ENCODE data around the gene NAT9.

Gene NAT9

GRCh38 chr17:74796211-74796610, 20.1 kb upstream of the NAT9 start:
- Histone ChIP-seq H2AFZ (ENCODE audit: low read length) (no peak overlapping the region), H3F3A (ENCODE audit: insufficient read depth, low read length) (no peaks in the 10 kb centered on the region), H3K4me3 (ENCODE audit: low read depth, low read length, poor library complexity, severe bottlenecking) (no peak overlapping the region), H3K4me1 (ENCODE audit: insufficient read depth, low read length, severe bottlenecking) (no peaks in the 10 kb centered on the region), H3K9me2 (ENCODE audit: low read depth, low read length) (no peaks in the 10 kb centered on the region), H3K9ac (ENCODE audit: low read length) (no peak overlapping the region), H3K79me2 (ENCODE audit: insufficient read depth, low read length) (no peaks in the 10 kb centered on the region), H4K20me1 (ENCODE audit: insufficient read depth, low read length) (no peaks in the 10 kb centered on the region), H3K4me2 (ENCODE audit: low read length) (no peak overlapping the region), H3K27me3 (ENCODE audit: insufficient read depth, low read length) (no peaks in the 10 kb centered on the region), H3K27ac (ENCODE audit: low read depth, low read length, poor library complexity, severe bottlenecking) (no peak overlapping the region), H3K9me3 (ENCODE audit: low read length) (no peaks in the 10 kb centered on the region), H3K36me3 (ENCODE audit: insufficient read depth, low read length) (peaks cover 7% of the 10 kb centered on the region; the same call in 1 of the 2 replicates)
- no peak for TF ChIP-seq CTCF (IDR thresholded peaks at IDR 0.05; ENCODE audit: low read length)
- no peak for TF ChIP-seq EZH2 (IDR thresholded peaks at IDR 0.05; ENCODE audit: borderline replicate concordance, low read length)

GRCh38 chr17:74795327-74796020, 19.3 kb upstream of the NAT9 start:
- Histone ChIP-seq H3K9me2 (ENCODE audit: low read depth, low read length) (no peaks in the 10 kb centered on the region), H3K27me3 (ENCODE audit: insufficient read depth, low read length) (no peaks in the 10 kb centered on the region), H3K9me3 (ENCODE audit: low read length) (no peaks in the 10 kb centered on the region), H3K79me2 (ENCODE audit: insufficient read depth, low read length) (no peaks in the 10 kb centered on the region), H3K36me3 (ENCODE audit: insufficient read depth, low read length) (peaks cover 7% of the 10 kb centered on the region; the same call in 1 of the 2 replicates), H3F3A (ENCODE audit: insufficient read depth, low read length) (no peaks in the 10 kb centered on the region), H4K20me1 (ENCODE audit: insufficient read depth, low read length) (no peaks in the 10 kb centered on the region), H3K4me3 (ENCODE audit: low read depth, low read length, poor library complexity, severe bottlenecking) (no peak overlapping the region), H3K9ac (ENCODE audit: low read length) (no peak overlapping the region), H3K27ac (ENCODE audit: low read depth, low read length, poor library complexity, severe bottlenecking) (no peak overlapping the region), H2AFZ (ENCODE audit: low read length) (no peak overlapping the region), H3K4me1 (ENCODE audit: insufficient read depth, low read length, severe bottlenecking) (no peaks in the 10 kb centered on the region), H3K4me2 (ENCODE audit: low read length) (no peak overlapping the region)
- TF ChIP-seq EZH2 (IDR thresholded peaks at IDR 0.05; ENCODE audit: borderline replicate concordance, low read length): no peak
- TF ChIP-seq CTCF (IDR thresholded peaks at IDR 0.05; ENCODE audit: low read length): no peak

GRCh38 chr17:74792586-74793105, 16.5 kb upstream of the NAT9 start:
- Histone ChIP-seq H3K9me3 (ENCODE audit: low read length) (no peaks in the 10 kb centered on the region), H3K79me2 (ENCODE audit: insufficient read depth, low read length) (no peaks in the 10 kb centered on the region), H3K27me3 (ENCODE audit: insufficient read depth, low read length) (no peaks in the 10 kb centered on the region), H2AFZ (ENCODE audit: low read length) (no peak overlapping the region), H3K4me1 (ENCODE audit: insufficient read depth, low read length, severe bottlenecking) (no peaks in the 10 kb centered on the region), H3K36me3 (ENCODE audit: insufficient read depth, low read length) (peaks cover 7% of the 10 kb centered on the region; the same call in 1 of the 2 replicates), H3K9me2 (ENCODE audit: low read depth, low read length) (no peaks in the 10 kb centered on the region), H3K4me2 (ENCODE audit: low read length) (no peak overlapping the region), H3K4me3 (ENCODE audit: low read depth, low read length, poor library complexity, severe bottlenecking) (no peak overlapping the region), H3K27ac (ENCODE audit: low read depth, low read length, poor library complexity, severe bottlenecking) (no peak overlapping the region), H3F3A (ENCODE audit: insufficient read depth, low read length) (no peaks in the 10 kb centered on the region), H4K20me1 (ENCODE audit: insufficient read depth, low read length) (no peaks in the 10 kb centered on the region), H3K9ac (ENCODE audit: low read length) (no peak overlapping the region)
- TF ChIP-seq EZH2 (IDR thresholded peaks at IDR 0.05; ENCODE audit: borderline replicate concordance, low read length) (no peak), CTCF (IDR thresholded peaks at IDR 0.05; ENCODE audit: low read length) (no peak)

All from OCI-LY1 (cell line).